GM21526 (cell line): Measurements from ENCODE around the gene MT4.

ENCODE experiments used
- ATAC-seq: cut with Tn5 transposase; IDR thresholded peaks from one replicate; pipeline ENCODE4 v1.9.1; 2021; ENCODE audit warnings: moderate library complexity; ENCODE audit not compliant: unreplicated experiment, low FRiP score

MT4 gene

GRCh38 chr16:56601325-56601724 lies 36.5 kb downstream of the MT4 start:
- no peak for ATAC-seq

DNA sequence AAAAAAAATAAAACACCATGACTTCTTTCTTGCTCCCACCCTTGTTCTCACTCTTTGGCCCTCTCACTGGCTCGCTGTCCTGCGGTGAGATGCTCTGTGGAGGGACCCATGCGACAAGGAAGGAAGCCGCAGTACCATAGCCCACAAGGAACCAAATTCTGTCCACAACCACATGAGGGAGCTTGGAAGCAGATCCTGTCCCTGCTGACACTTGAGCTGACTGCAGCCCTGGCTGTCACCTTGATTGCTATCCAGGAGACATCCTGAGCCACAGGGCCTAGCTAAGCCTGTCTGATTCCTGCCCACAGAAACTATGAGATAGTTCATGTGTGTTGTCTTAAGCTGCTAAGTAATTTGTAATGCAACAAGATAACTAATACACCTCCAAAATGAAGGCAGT lies 38.7 kb downstream of the MT4 start:
- no peak for ATAC-seq

- ATAC-seq = no peak
Observed at GRCh38 chr16:56604966-56605365, 40.1 kb downstream of the MT4 start.

DNA sequence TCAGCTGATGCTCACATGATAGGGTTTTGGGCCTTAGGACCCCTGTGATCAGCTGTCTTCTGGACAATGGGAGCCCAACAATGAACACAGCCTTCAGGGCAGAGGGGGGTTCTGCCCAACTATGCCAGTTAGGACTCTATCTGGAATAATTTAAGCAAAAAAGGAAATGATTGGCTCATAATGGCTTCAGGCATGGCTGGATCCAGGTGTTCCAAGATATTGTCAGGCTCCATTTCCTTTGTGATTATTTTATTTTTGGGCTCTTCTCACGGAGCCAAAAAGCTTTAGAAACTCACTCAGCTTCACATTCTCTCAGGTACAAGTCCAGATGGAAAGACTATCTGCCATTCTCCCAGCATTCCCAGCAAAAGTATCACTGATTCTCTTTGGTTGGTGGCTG lies 40.6 kb downstream of the MT4 start:
- ATAC-seq = no peak

DNA sequence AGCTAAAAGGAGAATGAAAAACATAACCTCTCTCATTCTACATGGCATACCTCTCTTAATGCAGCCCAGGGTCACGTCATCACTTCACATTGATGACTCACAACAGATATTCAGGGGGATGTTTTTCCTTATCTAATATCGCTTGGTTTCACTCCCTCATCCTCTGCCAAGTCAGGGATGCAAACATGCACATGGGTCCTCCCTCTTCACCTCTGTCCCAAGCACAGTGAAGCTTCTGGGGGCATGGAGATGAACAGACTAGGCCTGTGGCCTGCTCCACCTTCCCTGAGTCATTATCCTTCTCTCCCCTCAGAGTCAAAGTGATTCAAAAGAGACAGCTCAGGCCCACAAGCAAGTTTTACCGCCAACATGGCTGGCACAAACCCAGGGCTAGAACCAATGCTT lies 41.2 kb downstream of the MT4 start:
- ATAC-seq = no peak

- no peak for ATAC-seq
Observed at GRCh38 chr16:56606476-56607108, 41.7 kb downstream of the MT4 start.

DNA sequence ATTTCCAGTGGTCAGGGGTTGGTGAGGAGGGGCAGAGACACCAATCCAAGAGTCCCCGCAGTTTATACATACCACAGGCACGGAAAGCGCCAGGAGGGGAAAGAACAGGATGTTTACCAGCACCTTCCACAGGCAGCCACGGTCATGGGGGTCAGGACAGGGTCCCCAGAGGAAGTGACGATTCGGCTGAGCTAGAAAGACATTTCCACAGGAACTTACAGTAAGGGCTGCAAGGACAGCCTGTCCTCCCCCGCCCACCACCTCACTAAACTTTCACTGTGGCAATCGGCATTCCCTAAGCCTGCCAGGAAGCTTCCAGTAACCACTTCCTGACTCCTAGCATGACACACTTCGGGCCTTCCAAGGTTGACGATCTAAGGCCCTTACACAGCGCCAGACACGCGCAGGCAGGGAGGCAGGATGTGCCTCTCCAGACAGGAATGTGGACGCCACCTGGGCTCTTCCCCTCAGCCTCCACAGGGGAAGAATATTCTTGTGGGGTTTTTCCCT lies 42.3 kb downstream of the MT4 start:
- ATAC-seq = no peak

DNA sequence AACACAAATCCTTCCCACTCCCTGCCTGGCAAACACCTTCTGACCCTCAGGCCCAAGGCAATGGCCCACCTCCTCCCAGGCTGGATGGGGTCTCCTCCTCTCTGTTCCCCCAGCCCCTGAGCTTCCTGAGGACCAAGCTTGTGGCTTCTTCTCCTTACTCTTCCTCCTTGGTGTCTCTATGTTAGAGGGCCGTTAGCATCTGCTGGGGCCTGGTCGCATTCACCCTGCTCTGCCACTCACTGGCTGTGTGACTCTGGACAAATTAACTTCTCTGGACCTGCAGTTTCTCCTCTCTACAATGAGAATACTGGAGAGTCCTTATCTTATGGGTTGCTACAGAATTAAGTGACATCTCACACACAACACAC lies 42.8 kb downstream of the MT4 start:
- ATAC-seq = no peak

- ATAC-seq = peak; percentile 83
Observed at GRCh38 chr16:56608043-56608875, 43.4 kb downstream of the MT4 start, which contains the start of gene MT2A. Gene MT2A, plus strand, starts transcription at chr16:56608584. Its CDS starts 72 bp downstream, at chr16:56608656.

GRCh38 chr16:56608876-56609462 lies 44.1 kb downstream of the MT4 start:
- no peak for ATAC-seq

DNA sequence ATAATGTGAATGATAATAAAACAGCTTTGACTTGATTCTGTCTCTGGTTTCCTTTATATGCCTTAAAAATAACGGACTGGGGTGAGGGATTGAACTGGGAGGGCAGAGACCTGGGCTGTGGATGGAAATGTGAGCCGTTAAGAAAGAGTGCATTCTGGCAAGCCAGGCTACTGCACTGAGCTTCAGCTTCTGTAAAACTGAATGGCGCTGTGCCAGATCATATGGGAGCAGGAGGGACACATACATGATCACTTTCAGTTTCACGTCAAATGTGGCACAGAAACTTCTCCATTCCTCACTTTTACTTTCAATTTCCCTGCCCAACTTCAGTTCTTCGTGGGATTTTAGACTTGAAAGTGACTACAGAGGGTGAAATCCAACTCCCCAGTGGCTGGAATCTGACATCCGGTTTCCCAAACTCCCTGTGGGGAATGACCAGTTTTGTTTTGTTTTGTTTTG lies 44.6 kb downstream of the MT4 start:
- peak; percentile 35 for ATAC-seq

- ATAC-seq = no peak
Observed at GRCh38 chr16:56610017-56610608, 45.2 kb downstream of the MT4 start.

- no peak for ATAC-seq
Observed at GRCh38 chr16:56610609-56611111, 45.8 kb downstream of the MT4 start.

DNA sequence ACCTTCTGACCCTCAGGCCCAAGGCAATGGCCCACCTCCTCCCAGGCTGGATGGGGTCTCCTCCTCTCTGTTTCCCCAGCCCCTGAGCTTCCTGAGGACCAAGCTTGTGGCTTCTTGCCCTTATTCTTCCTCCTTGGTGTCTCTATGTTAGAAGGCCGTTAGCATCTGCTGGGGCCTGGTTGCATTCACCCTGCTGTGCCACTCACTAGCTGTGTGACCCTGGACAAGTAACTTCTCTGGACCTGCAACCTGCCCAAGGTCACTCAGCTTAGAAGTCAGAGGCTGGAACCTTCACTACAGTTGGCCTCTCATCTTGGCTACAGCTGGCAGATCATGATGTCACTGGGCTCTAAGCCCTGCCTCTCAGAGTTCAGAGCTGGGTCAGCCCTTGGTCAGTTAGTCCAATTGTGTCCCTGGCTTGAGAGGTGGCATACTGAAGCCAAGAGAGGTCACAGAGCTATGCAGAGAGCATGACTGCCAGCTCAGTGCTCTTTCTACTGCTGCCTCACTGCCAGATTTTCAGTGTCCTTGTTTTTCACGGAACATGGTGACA lies 46.5 kb downstream of the MT4 start:
- ATAC-seq = no peak

- no peak for ATAC-seq
Observed at GRCh38 chr16:56613706-56614105, 48.8 kb downstream of the MT4 start.

- ATAC-seq = no peak
Observed at GRCh38 chr16:56614549-56614991, 49.7 kb downstream of the MT4 start.

GRCh38 chr16:56615353-56615752 lies 50.5 kb downstream of the MT4 start:
- ATAC-seq = no peak

DNA sequence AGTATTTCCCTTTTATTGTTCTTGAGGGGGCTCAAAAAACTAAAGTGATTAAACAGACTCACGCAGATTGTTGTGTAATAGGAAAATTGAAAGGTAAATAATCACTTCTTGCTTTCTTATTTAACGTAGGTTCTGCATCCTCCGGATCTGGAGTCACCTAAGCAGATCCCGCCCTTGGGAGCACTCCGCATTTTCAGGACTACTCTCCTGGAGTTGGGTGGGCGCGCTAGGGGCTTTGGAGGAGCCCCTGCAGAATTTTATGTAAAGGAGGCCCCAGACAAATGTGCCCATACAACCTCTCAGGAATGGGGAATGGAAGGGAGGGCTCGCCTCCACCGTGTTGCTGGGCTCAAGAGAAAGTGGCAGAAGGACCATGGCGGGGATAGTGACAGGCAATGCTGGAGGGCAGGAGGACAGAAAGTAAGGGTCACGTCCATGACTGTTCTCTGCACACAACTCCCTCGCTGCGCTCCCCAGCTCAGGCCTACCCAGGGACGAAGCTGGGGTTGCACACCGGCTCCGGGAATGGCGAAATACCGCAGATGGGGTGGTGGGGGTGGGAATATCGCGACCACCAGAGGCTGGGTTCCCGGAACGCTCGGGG lies 51.8 kb downstream of the MT4 start:
- no peak for ATAC-seq

GRCh38 chr16:56617212-56618085 lies 52.6 kb downstream of the MT4 start:
- ATAC-seq = no peak
